Stimulated activated CD4-positive, alpha-beta T cell treated with anti-CD3 and anti-CD28 coated beads, TNF-alpha, amount 100 ng/mL, for 24 hours (primary cell): ENCODE measurements around the gene RPN2.

Experiments
- DNase-seq, 3 experiments: peaks; one replicate each; pipeline ENCODE4 v3.0.0-alpha.2; 2020; ENCODE audit warnings: low read depth in 3 of 3

The RPN2 gene

DNA sequence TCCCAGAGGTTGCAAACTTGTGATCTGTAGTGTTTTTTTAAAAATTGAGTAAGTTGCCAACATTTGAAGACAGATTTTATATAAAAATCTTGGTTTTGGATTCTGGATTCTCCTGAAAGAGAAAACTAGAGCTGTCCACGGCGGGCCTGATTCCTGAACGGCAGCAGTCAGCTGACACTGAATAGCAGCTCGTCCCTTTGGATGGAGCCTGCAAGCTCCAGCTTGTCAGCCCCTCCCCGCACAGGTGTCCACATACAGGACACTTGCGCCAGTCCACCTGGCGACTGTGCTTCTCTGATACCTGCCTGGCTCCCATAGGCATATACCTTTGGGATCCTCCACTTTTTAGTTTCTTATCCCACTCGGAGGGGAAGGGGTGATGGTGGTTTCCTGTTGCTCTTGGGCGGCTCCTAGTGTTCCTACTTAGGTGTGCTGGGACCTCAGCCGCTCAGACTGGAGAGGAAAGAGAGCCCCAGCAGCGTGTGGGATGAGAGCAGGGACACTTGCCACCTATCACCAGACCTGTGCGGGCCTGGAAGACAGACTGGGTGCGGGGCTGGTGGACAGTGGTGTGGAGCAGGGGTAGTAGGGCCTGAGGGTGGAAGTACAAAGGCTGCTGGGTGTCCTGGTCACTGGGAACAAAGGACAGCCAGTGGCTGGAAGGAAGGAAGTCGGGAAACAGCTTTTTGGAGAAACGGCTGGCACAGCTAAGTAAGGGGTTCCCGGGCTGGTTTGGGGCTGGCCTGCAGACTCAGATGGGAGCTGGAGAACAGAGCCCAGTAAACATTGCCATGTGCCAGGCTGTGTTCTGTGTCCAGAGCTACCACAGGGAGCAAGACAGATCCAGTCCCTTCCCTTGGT is 64.2 kb downstream of the RPN2 start:
- DNase-seq, result no peak

DNA sequence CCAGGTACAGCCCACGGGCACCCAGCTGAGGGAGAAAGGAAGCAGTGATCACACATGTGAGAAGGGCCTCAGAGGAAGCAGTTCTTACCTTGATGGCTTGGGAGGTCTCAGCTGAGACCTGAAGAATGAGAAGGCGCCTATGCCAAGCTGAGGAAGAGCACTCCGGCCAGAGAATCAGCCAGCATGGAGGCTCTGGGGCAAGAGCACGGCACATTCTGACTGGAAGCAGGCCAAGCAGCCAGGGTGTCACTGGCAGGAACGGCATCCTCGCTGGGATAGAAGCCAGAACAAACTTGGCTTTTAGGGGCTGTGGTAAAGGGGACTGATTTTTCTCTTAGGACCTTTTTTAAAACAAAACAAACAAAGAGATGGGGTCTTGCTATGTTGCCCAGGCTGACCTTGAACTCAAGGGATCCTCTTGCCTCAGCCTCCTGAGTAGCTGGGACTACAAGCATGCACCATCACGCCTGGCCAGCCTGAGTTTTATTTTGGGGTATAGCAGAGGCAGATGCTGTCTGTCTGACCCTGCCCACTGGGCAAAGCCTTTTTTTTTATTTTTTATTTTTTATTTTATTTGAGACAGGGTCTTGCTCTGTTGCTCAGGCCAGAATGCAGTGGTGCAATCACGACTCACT is 64.9 kb downstream of the RPN2 start:
- DNase-seq, result no peak

DNA sequence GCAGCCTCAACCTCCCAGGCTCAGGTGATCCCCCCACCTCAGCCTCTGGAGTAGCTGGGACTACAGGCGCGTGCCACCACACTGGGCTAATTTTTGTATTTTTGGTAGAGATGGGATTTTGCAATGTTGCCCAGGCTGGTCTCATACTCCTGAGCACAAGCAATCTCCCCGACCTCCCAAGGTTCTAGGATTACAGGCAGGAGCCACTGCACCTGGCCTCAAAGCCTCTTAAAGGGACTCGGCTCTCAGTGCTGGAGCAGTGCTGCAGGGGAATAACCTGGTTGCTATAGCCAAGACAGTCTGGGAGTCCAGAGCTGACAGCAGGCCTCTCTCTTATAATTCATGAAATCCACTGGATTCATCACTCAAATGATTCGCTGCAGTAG is 65.4 kb downstream of the RPN2 start:
- no peak for DNase-seq

DNA sequence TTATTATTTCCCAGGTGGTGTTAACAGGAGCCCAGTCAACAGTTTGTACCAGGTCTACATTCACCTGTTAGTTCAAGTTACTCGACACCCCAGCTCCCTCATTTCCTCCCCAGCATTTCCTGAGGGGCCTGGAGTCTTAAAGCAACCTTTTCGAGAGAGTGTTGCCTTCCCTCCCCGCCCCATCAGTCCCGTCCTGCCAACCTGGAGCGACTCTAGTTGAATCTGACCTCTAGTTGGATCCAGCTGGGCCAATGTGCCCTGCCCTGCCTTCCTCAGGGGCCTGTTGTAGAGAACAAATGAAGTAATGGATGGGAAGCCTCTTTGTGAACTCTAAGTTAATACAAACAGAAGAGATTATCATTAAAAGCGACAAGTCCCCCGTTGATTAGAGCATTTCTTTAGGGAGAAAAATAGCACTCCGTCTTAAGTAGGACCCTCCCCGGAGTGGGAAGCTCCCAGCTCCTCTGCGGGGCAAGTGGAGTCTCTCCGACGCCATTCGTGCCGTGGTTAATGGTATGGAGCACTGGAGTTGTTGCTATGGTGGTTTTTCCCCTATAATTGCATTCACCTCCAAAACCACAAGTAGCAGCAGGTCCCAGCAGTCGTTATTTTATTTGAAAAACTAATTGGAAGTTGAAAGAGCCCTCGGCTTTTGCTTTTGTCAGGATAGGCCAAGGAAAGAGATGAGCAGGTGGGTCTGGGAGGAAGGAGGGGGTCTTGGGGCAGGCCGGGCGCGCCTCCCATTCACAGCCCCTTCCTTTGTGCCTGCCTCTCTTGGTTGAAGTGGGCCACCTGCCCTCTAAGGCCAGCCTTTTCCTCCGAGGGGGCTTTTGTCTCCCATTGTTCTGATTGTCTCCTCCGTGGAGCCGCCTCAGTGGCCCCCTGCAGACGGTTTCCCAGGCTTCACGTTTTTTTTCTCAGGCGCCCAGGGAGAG is 66.4 kb downstream of the RPN2 start:
- no peak for DNase-seq

DNA sequence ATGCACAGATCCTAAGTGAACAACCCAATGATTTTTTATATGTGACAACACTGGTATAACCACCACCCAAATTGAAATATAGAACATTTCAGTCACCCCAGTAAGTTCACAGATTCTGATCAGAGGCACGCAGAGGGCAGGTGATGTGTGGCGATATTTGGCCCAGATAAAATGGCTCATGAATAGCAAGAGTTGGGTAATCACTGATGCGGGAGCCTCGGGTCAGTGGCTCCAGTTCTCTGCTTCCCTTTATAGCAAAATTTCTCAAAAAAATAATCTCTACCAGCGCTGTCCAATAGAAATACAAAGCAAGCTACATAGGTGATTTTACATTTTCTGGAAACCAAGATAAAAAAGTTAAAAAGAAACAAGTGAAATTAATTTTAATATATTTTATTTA is 67.6 kb downstream of the RPN2 start:
- no peak for DNase-seq

DNA sequence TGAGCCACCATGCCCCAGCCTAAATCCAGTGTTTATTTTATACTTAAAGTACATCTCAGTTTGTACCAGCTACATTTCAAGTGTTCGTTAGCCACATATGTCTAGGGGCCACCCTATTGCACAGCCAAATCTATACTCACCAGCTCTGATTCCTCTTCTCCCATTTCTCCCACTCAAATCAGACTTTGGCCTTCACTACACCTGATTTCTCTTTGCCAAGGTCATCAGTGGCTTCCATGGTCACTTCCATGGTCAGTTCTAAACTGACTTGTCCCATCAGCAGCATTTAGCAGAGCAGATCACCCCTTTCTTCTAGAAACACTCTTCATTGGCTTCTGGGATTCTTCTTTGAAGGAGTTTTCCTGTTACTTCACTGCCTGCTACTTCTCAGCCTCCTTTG is 68.4 kb downstream of the RPN2 start:
- no peak for DNase-seq

DNA sequence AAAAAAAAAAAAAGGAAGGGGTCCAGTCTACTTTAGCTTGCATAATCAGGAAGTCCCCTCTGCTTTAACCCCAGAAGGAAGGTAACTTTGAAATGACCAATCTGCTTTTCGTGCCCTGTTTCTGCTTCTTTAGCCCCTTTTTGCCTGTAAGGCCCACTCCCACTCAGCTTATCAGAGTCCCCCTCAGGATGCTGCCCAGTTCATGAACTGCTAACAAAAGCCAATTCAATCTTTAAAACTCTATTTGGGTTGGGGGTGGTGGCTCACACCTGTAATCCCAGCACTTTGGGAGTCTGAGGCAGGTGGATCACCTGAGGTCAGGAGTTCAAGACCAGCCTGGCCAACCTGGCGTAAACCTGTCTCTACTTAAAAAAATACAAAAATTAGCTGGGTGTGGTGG is 70.2 kb downstream of the RPN2 start:
- DNase-seq, result no peak

DNA sequence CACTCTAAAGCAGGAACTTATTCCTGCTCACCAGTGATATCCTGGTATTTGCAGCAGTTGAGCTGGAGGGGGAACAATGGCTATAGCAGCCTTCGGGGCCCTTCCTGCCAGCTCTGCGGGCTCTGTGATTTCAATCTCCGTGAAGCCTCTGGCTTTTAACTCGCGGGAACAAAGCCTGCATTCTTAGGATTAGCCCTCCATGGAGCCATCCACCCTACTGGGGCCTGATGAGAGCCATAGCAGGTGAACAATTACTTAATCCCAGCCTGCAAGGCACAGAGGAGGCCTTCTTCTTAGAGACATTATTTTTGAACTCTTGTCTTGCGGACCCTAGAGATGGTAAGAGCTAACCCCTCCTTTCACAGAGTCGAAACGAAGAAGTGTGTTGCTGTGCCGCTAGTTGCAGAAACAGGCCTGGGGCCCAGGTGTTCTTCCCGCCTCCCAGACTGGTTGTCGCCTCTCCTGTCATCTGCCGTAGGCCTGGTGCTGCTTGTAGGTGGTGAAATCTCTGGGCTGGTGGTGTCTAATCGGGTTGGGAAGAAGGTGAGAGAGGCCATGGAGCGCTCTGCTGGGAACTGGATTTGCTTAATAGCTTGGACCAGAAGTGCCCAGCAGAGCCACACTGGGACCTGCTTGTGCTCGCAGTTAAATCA is 72.8 kb downstream of the RPN2 start:
- no peak for DNase-seq

DNA sequence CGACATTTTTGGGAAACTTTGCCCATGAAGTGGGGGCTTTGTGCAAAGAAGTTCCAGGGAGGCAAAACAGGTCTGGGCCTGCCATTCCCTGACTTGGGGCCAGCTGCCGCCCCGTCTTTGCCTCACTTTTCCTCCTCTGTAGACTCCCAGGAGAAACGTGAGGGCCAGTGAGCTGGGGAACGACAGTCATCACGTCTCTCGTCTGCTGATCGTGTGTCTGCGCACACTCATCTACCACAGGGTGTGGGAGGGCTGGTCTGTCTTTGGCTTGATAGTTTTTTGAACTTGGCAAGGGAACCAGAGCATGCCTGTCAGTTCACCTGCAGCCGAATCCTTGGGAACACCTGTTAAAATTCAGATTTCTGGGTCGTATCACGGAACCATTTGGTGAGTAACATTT is 74.0 kb downstream of the RPN2 start:
- no peak for DNase-seq

DNA sequence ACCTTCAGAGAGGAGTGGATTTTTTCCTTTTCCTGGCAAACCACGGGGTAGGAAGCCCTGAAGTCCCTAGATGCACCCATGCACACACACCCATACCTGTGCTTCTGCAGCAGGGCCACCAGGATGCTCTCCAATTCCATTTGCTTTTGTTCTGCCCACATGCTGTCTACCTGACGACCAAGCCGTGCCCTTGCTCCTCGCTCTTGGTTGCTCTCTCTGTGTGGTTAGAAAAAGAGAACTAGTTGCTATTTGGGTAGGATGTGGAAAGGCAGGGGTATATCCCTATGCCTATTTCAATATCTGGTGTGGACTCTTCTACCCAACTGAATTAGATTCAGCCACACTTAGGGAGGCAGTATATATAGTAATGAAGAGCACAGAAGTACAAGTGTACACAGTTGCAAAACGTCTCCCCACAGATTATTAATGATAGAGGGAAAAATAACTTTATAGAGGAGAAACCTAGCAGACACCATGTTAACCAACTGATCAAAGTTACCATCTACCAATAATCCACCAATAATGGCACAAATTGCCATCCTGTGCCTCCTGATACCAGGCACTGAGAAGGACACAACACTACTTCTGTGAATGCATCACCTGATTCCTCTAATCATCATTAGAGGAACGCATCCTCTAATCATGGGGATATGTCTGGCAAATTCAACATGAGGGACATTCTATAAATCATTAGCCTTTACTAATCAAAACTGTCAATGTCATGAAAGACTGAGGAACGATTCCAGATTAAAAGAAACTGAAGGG is 75.2 kb downstream of the RPN2 start:
- no peak for DNase-seq

DNA sequence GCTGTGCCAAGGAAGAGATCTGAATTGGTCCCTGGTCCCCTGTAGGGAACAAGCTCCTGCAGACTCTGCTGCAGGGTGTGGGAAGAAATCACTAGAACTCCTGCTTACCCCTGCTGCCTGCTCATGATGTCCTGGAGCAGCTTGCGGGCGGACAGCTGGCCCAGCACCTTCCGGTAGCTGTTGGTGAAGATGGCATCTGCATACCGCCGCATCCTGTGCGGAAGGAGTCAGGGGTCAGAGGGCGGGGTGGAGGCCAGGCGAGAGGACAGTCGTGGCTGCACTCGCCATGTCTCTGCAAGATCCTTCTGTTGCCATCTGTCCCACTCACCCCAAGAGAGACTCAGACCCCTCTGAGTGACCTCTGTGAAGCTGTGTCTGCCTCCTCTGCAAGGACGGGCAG is 77.2 kb downstream of the RPN2 start:
- no peak for DNase-seq

DNA sequence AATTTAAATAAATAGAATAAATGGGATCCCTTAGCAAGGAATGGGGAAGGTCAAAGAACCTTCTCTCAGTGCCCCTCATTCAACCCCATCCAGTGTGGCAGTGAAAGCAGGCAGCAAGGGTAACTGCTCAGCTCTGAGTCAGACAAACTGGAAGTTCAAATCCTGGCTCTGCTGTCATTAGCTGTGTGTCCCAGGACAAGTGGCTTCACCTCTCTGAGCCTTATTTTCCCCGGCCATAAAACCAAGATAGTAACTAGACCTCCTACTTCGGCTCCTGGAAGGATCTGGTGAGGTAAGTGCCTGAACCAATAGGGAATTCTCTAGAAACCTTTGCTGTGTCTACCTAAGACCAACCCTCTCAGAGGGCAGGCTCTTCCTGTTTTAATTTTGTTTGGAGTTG is 78.4 kb downstream of the RPN2 start:
- DNase-seq, result no peak

DNA sequence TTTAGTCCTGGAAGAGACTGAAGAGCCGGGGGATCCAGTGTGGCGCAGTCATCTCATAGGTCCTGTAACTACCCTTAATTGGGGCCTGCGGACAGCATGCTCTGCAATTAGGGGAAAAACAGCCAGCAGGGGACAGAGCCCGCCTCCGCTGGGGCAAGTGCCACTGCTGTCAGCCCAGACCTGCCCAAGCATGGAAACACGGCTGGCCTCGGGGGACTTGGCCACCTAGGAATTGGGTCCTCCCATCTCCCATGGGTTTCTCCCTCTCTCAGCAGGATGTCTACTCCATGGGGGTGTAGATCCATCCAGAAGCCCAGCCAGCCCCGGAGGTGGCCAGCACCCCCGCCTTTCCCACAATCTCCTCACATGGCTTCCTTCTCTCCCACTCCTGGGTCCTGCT is 78.9 kb downstream of the RPN2 start:
- no peak for DNase-seq

DNA sequence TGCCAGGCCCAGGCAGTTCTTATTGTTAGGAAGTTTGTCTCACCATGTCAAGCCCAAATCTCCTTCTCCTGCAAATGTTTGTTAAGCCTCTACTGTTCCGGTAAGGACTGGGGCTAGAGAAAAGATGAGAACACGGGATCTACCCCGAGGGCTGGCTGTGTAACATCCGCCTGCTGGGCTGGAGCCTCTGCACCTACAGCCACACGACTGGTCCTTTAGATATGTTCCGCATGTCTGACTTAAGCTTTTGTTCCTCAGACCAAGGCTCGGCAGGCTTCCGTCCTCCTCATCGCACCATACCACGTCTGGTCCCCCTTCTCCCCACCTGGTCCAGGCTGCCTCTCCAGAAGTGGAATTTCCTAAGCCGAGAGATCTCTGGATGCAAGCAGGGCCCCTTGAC is 79.9 kb downstream of the RPN2 start:
- no peak for DNase-seq

DNA sequence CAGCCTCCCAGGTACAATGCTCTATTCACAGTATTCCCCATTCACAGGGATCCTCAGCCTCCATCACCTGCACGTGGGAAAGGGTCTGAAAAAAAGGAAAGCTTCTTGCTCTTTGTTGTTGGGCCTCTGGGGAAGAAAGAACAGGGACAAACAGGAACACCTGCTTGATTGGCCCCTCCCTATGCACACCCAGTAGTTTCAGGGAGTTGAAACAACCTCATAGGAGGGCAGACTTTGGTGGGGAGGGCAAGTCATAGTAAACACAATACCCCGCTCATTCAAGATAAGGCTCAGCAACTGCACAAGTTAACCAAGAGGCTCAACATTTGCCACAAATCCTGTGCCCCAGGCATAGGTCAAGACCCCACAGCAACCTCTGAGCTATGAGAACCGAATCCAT is 80.7 kb downstream of the RPN2 start:
- no peak for DNase-seq

DNA sequence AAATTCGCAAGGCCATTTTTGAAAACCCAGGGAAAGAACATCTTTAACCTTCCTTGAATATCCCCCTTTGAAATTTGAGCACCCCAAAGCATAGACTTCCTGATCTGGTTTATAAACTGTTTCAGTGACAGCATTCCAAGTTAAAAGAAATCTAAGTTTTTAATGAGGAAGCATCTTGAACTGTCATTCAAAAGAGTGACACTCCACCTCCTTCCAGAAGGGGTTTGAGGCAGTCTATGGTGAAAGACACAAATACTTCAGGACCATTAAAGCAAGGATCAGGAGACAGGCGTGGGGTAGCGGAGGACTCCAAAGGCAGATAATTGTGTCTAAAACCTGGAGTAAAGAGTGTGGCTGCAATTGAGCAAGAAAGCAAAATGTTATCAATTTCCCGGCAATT is 81.8 kb downstream of the RPN2 start:
- DNase-seq, result no peak

DNA sequence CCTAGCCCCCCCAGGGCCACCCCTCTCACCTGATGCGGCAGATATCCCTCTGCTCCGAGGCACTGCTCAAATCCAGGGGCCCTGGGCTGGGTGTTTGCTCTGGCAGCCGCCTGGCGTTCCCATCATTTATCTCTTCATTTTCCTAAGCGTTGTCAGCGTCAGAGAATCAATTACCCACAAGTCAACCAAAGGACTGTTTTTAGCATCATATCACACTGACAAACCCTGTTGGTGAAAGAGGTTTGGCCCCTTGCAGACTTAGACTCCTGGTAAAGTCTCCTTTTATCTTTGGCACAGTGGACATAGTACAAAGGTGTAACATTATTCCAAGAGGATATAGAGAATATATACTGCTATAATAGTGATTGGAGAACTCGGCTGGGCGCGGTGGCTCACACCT is 82.6 kb downstream of the RPN2 start, which contains the start of gene GHRH:
TSS of gene GHRH (minus strand) at position 101 of the 400 bp plus-strand sequence. CDS start 4,925 bp downstream, outside the sequence.
- no peak for DNase-seq

DNA sequence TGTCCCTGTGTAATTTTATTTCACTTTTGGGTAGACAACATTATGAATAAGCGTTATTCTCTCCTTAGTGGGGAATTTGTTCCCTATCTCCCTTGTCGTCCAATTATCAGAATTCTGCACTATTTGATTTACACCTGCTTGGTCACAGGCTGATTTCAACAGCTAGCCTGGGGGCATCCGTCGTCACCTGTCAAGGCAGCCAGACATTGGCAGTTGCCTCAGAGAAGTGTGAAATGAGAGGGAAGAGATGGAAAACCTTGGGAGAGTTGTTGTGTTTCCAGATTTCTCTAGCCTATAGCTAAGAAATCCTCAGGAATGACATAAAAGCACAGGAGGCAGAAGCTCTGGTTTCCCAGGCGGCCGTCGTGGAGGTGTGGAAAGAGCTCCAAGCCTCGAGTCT is 83.4 kb downstream of the RPN2 start:
- no peak for DNase-seq

DNA sequence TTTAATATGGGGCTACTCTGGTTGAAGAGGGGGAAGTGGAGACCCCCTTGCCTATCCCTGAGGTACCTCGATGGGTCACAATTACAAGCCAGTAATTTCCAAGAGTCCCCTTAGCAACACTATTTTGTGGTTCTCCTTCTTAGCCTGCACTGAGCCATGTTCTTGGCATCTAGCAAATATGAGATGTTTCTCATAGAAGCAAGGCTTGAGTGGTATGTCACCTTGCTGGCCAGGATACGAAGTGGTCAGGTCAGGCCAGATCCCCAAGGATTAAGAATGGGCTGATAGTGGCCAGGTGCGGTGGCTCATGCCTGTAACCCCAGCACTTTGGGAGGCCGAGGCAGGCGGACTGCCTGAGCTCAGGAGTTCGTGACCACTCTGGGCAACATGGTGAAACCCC is 84.6 kb downstream of the RPN2 start:
- no peak for DNase-seq

DNA sequence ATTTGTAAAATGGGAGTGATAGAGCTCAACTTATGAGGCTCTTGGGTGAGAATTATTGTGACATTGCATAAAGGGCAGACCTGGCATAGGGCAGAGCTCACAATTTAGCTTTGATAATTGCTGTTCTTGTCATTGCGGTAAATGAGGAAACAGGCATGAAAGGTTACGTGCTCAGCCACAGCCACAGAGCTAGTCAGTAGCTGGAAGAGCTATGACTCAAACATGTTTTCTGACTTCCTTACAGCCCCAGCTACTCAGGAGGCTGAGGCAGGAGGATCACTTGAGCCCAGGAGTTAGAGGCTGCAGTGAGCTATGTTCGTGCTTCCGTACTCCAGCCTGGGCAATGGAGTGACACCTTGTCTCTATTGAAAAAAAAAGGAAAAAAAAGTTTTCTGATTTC is 86.0 kb downstream of the RPN2 start:
- DNase-seq, result no peak
